ENCODE results near the gene FLNB.

DNA sequence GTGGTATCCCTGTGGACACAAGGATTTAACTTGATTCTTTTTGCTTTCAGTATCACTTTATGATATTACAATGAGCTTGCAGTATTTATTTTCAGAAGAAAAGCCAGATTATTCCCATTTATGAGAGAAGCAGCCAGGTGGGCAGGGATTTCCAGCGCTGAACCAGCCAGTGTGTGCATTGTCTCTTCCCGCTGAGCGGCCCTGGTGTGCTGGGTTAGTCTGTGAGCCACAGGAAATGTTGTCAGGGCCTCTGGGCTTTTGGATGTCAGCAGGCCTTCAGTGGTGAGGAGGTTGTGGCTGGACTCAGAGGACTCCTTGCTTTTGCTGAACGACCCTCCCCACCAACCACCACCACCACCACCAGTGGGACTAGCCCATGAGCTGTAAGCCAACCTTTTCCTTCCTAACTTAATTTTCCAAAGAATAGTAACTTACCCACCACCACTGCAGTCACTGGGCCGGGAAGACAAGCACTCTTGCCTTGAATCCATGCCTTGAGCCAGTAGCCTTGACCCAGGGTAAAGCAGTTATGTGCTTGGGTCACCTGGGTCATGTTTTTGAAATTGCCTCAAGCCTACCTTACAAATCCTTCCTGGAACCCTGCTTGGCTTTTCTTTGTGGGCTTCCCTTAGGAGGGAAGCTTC lies 33.1 kb downstream of the FLNB start:
- TF ChIP-seq ESRRG (CRISPR knock-in tag; IDR thresholded peaks at IDR 0.05) (no peak), ZNF8 (CRISPR knock-in tag; IDR thresholded peaks at IDR 0.05) (no peak), ZFP3 (CRISPR knock-in tag; IDR thresholded peaks at IDR 0.05) (no peak), ARNTL (CRISPR knock-in tag; IDR thresholded peaks at IDR 0.05; ENCODE audit: borderline replicate concordance, low read depth) (no peak), SNAI2 (CRISPR knock-in tag; IDR thresholded peaks at IDR 0.05) (no peak), TCF4 (CRISPR knock-in tag; IDR thresholded peaks at IDR 0.05; ENCODE audit: borderline replicate concordance) (no peak), BACH2 (CRISPR knock-in tag; IDR thresholded peaks at IDR 0.05; ENCODE audit: borderline replicate concordance) (no peak), PPARA (CRISPR knock-in tag; IDR thresholded peaks at IDR 0.05; ENCODE audit: borderline replicate concordance) (no peak), ZNF565 (CRISPR knock-in tag; conservative IDR thresholded peaks at IDR 0.05; ENCODE audit: low read depth) (no peak), ISL1 (CRISPR knock-in tag; IDR thresholded peaks at IDR 0.05) (no peak)
- TF ChIP-seq, protein P1, sequence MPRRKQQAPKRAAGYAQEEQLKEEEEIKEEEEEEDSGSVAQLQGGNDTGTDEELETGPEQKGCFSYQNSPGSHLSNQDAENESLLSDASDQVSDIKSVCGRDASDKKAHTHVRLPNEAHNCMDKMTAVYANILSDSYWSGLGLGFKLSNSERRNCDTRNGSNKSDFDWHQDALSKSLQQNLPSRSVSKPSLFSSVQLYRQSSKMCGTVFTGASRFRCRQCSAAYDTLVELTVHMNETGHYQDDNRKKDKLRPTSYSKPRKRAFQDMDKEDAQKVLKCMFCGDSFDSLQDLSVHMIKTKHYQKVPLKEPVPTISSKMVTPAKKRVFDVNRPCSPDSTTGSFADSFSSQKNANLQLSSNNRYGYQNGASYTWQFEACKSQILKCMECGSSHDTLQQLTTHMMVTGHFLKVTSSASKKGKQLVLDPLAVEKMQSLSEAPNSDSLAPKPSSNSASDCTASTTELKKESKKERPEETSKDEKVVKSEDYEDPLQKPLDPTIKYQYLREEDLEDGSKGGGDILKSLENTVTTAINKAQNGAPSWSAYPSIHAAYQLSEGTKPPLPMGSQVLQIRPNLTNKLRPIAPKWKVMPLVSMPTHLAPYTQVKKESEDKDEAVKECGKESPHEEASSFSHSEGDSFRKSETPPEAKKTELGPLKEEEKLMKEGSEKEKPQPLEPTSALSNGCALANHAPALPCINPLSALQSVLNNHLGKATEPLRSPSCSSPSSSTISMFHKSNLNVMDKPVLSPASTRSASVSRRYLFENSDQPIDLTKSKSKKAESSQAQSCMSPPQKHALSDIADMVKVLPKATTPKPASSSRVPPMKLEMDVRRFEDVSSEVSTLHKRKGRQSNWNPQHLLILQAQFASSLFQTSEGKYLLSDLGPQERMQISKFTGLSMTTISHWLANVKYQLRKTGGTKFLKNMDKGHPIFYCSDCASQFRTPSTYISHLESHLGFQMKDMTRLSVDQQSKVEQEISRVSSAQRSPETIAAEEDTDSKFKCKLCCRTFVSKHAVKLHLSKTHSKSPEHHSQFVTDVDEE (CRISPR knock-in tag; IDR thresholded peaks at IDR 0.05), result no peak
- TF ChIP-seq, protein P2, sequence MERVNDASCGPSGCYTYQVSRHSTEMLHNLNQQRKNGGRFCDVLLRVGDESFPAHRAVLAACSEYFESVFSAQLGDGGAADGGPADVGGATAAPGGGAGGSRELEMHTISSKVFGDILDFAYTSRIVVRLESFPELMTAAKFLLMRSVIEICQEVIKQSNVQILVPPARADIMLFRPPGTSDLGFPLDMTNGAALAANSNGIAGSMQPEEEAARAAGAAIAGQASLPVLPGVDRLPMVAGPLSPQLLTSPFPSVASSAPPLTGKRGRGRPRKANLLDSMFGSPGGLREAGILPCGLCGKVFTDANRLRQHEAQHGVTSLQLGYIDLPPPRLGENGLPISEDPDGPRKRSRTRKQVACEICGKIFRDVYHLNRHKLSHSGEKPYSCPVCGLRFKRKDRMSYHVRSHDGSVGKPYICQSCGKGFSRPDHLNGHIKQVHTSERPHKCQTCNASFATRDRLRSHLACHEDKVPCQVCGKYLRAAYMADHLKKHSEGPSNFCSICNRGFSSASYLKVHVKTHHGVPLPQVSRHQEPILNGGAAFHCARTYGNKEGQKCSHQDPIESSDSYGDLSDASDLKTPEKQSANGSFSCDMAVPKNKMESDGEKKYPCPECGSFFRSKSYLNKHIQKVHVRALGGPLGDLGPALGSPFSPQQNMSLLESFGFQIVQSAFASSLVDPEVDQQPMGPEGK (CRISPR knock-in tag; IDR thresholded peaks at IDR 0.05; ENCODE audit: borderline replicate concordance), result no peak

Measured in SK-N-SH treated with all-trans-retinoic acid at 6 μM for 48 hours (cell line).